Ovary (tissue), 3 donors: Measurements from ENCODE around the gene OGFOD2.

Source experiments
- EP300 ChIP-seq: sonication (generic); formaldehyde crosslinking; IDR thresholded peaks from one replicate; pipeline ENCODE4 v1.6.1; 2017; ENCODE audit warnings: antibody characterized with exemption
- TF ChIP-seq, protein P1 (sequence below), 3 donors: fragments of 450-650 bp in 2 of 3; fragments of 200-600 bp in 1 of 3; IDR thresholded peaks; one replicate each; pipeline versions ENCODE4 v1.5.1 to v1.8.0; 2016 to 2022; ENCODE audit warnings: antibody characterized with exemption in 3 of 3, mild to moderate bottlenecking in 1 of 3
- donor health status: DM: no; HTN: no; CAD: no.

DNA sequence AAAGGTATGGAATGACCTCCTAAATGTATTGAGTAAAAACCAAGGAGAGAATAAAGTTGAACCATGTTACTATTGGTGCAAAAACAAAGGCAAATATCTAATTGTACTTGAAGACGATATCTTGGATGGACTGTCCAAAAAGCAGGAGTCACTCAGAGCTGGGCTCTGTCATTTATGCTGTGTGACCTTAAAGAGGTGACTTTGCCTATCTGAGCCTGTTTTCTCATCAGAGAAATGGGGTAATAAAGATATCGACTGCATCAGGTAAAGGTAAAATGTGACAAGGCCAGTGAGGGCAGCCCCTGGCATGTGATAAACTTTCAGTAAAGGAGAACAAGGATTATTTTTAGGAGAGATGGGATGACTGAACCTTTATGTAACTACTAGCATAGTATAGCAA lies 6.9 kb upstream of the OGFOD2 start:
- no peak for TF ChIP-seq EP300
- TF ChIP-seq, protein P1, sequence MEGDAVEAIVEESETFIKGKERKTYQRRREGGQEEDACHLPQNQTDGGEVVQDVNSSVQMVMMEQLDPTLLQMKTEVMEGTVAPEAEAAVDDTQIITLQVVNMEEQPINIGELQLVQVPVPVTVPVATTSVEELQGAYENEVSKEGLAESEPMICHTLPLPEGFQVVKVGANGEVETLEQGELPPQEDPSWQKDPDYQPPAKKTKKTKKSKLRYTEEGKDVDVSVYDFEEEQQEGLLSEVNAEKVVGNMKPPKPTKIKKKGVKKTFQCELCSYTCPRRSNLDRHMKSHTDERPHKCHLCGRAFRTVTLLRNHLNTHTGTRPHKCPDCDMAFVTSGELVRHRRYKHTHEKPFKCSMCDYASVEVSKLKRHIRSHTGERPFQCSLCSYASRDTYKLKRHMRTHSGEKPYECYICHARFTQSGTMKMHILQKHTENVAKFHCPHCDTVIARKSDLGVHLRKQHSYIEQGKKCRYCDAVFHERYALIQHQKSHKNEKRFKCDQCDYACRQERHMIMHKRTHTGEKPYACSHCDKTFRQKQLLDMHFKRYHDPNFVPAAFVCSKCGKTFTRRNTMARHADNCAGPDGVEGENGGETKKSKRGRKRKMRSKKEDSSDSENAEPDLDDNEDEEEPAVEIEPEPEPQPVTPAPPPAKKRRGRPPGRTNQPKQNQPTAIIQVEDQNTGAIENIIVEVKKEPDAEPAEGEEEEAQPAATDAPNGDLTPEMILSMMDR (IDR thresholded peaks at IDR 0.05), result no peak
